GM21825 (cell line): ENCODE measurements around the gene EYS.
"Not testable (repeated sequence)": the region's sequence is repeated elsewhere in the genome, so short reads cannot be mapped to it uniquely, and the experiment has no call there.

Experiments used
- ATAC-seq: cut with Tn5 transposase; IDR thresholded peaks from one replicate; pipeline ENCODE4 v1.9.1; 2021; ENCODE audit warnings: mild to moderate bottlenecking, moderate library complexity; ENCODE audit not compliant: unreplicated experiment

The EYS gene

DNA sequence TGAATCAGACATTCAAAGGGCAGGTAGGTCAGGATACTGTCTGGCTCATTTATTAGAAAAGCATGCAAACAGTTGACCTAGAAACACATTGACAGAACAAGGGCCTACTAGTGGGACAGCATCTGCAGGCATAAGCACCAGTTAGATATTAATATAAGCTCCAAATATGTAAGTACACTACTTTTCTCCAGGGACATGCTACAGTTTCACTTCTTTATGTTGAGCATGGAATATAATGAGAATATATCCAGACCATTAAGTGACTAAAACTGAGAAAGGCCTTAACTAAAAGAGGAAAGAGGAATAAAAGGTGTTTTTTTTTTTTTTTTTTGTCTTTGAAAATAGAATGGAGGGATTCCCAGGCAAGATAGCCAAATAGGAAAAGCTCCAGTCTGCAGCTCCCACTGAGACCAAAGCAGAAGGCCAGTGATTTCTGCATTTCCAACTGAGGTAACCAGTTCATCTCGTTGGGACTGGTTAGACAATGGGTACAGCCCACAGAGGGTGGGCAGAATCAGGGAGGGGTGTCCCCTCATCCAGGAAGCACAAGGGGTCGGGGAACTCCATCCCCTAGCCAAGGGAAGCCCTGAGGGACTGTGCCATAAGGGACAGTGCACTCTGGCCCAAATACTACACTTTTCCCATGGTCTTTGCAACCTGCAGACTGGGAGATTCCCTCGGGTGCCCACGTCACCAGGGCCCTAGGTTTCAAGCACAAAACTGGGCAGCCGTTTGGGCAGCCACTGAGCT, 1819.8 kb downstream of the EYS start:
- ATAC-seq, result peak; percentile 57

DNA sequence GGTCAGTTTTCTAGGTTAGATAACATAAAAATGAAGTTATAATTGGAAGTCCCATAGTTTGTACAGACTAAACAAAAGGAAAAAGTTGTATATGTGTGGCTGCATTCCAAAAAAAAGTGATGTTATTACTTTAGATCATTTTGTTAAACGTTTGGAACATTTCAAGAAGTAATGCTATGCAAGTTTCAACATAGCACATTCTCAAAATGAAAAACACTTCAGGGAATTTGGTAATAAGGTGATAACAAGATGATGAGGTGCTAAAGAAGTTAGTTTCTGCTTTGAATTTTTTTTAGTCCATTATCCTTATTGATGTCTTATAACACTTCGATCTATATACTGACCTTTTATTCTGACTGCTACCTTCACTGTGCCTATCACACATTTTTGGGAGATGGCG, 1820.7 kb downstream of the EYS start:
- ATAC-seq, result no peak

DNA sequence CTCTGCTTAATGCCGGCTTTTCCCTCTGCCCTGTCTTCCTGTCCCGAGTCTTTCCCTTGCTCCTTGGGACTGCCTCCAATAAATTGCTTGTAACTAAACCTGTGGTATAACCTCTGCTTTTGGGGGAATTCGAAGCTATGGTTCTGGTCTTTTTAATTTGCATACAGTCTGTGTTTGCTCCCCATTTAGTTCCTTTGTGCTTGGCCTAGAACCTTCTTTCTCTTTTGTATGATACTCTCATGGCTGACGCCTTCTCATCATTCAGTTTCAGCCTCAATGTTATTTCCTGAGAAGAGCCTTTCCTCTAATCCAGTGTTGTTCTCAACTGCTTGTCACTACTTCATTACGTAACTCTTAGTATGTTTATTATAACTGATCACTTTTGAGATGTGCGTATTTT, 1823.4 kb downstream of the EYS start:
- peak; percentile 61 for ATAC-seq

DNA sequence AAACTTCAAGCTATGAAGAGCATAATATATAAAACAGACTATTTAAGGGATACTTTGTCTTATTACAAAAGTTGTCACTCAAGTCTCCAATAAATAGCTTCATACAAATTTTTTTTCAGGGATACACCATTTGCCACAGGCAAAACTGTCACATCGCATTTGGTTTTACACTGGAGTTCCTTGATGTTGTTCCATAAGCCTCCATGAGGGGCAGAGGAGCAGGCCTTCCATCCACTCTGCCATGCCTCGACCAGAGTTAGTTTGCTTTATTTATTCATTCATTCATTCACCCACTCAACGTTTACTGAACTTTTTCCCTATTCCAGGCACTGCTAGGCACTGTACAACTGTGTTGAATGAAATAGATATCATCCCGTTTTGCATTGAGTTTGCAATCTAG, 1824.8 kb downstream of the EYS start:
- ATAC-seq, result no peak

DNA sequence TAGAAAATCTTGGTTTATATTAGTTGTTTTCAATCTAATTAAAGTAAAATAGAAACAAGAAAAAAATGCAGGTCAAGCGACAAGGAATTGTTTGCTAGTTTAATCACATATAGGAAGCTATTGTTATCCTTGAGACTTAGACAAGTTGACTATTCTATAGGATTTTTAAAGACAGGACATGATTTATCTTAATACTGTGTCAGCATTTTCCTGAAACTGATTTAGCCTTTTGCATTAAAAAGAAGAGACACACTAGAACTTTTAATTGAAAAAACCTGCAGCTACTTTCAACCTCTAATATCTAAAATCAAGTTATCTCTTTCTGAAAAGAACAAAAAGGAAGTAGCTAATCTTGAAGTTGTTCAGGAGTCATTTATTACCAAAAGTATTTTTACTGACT, 1825.2 kb downstream of the EYS start:
- no peak for ATAC-seq

DNA sequence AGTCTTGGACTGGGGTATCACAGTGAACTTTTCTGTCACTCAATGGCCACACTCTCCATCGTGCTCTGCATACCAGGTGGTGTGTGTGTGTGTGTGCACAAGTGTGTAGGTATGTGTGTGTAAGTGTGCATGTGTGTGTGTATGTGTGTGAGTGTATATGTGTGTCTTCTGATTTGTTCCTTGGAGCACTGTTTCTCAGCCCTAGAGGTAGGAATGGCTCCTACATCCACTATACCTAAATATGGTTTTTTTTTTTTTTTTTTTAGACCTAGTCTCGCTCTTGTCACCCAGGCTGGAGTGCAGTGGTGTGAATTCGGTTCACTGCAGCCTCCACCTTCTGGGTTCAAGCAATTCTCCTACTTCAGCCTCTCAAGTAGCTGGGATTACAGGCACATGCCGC, 1834.8 kb downstream of the EYS start:
- no peak for ATAC-seq

DNA sequence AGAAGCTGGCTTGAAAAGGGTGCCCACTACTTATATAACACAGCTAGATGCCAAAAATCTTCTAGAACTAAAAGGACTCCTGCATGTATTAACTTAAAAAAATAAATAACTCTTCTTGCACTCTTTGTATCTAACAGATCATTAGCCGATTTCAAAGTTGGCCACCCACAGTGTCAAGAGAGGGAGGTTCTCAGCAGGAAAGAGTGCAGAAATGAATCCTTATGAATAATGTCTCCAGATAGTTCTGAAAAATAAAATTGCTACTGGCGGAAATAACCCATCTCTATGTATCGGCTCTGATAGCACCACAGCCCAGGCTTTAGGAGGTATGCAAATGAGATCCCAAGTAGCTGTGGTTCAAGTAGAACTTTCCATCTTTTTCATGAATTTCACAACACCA, 1838.7 kb downstream of the EYS start:
- no peak for ATAC-seq

DNA sequence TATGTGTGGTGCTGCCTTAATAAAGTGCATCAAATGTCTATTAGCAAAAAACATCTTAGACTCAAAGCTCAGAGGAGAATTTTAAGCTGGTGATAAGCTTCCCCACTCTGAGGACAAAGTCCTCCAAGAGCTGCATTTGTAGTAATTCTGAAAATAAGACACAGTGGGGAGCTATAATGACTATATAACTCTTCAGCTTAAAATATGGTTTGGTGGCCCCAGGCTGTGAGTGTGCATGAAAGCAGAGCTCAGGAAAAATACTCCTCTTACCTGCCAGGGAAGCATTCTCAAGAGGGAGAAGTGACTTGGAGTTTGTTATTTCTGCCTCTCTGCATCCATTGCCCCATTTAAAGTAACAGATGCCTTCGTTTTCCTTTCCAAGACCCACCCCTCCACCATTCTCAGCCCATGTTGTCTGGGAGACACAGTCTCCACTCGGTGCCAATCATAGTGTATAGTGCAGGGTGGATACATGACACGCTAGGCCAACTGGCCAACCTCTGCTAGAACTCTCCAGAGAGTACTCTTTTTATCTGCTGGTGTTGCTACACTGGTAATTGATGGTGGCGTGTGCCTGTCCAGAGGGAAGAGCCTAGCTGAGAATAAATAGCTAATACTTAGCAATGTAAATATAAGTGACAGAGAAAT, 1842.2 kb downstream of the EYS start:
- no peak for ATAC-seq

DNA sequence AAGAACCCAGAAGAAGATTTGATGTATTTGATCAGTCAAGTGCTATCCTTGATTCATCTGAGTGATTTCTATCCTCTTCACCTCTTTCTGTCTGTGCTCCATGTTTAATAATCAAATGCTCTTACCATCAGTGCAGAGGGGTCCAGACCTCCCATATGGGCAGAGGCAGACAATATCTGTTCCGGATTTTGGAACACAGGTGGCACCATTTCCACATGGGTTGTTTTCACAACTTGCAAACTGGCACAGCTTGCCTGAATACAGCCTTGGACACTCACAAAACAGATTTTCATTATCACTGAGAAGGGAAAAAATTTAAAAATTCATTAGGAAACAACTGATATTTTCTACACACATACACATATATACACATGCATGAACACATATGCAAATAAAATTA, 1843.0 kb downstream of the EYS start:
- no peak for ATAC-seq

DNA sequence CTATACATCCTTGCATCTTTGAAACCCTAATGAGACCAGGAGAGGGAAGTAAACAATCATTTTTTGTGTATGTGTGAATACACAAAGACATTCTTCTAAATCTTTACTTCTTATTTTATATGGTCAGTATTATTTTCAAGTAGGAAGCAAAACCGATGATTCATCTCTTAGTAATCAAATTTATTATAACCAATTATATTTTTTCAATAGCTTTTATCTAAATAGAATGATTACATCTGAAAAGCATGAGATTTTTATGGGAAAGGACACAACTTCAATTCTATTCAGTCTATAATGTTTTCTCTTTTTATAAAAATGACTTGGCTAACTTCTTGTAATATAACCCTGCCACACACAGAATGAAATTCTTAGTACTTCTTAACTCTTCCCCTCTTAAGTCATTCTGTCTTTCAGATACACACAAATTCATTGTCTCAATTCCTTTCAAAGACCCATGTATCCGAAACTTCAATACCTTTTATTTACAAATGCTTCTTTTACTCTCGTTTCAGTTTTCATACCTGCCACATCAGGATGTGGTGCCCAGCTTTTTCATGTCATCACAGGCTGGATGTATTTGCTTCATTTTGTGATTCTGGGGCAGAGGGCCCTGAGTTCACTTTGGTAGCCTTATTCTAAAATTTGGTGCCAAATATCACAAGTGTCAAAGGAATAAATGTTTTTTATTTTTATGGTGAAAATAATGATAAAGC, 1844.4 kb downstream of the EYS start:
- no peak for ATAC-seq

DNA sequence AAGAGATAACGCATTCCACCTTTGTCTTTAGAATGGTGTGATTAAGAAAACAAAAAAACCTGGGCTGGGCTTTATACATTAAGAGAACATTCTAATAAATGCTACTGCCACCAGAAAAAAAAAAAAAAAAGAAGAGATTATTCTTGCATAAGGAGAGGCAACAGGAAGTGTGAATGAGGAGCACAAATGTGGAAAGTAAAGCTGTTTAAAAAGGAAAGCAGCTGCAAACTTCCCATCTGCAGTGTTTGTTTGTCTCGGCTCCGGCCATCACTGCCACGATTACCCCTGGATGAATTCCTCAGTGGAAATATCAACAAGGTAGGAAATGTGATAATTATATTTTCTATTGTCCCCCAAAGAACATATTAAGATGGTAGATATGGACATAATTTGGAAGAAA, 1847.5 kb downstream of the EYS start:
- ATAC-seq, result no peak

DNA sequence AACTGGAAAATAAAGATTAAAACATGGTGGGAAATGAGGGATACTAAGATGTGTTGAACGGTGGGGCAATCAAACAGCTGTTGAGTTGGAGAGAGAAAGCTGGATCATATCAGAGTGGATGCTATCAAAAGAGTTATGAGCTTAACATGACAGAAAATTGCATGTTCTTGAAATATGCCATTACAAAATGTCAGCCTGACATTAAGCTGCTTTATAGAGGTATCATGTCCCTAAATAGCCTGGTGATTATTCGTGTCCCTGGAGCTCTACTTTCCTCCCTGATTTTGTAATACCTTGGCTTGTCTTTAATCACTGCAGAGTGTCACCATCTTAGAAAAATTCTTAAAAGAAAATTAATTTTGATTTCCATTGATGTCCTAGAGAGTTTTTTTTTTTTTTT, 1848.3 kb downstream of the EYS start:
- no peak for ATAC-seq

DNA sequence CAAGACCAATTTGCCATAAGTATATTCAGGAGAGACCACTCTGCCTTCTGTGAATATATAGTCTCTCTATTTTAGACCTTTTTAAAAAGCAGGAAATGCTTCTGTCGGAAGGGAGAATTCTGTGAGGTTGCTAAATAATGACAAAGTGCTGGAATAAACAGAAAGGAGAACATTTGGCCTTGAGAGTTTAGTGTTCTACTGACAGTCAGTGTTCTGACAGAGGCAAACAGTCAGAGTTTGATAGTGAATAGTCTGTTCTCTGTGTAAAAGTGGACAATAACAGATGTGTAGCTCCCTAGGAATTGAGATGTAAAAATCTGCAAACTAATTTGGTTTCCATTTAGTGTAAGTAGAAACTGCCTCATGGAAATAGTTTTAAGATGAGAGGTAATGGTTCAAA, 1850.8 kb downstream of the EYS start:
- no peak for ATAC-seq

DNA sequence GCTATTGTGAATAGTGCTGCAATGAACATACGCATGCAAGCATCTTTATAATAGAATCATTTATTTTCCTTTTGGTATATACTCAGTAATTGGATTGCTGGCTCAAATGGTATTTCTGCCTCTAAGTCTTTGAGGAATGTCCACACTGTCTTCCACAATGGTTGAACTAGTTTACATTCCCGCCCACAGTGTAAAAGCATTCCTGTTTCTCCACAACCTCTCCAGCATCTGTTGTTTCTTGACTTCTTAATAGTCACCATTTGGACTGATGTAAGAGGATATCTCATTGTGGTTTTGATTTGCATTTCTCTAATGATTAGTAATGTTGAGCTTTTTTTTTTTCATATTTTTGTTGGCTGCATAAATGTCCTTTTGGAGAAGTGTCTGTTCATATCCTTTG, 1862.7 kb downstream of the EYS start:
- no peak for ATAC-seq

DNA sequence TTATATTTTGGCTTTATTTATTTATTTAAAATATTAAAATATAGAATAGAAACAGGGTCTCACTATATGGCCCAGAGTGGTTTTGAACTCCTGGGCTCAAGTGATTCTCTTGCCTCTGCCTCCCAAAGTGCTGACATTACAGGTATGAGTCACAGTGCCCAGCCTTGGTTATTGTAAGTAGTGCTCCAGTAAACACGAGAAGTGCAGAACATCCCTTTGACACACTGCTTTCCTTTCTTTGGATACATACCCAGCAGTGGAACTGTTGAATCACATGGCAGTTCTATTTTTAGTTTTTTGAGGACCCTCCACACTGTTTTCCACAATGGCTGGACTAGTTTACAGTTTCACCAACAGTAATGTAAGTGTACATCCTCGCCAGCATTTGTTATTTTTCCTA, 1867.5 kb downstream of the EYS start:
- ATAC-seq, result no peak

DNA sequence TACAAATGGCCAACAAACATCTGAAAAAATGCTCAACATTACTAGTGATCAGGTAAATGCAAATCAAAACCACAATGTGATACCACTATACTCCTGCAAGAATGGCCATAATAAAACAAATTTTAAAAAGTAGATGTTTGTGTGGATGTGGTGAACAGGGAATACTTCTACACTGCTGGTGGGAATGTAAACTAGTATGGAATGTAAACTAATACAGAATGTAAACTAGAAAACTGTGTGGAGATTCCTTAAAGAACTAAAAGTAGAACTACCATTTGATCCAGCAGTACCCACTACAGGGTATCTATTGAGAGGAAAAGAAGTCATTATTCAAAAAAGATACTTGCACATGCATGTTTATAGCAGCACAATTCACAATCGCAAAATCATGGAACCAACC, 1878.3 kb downstream of the EYS start:
- ATAC-seq, result not testable (repeated sequence)

DNA sequence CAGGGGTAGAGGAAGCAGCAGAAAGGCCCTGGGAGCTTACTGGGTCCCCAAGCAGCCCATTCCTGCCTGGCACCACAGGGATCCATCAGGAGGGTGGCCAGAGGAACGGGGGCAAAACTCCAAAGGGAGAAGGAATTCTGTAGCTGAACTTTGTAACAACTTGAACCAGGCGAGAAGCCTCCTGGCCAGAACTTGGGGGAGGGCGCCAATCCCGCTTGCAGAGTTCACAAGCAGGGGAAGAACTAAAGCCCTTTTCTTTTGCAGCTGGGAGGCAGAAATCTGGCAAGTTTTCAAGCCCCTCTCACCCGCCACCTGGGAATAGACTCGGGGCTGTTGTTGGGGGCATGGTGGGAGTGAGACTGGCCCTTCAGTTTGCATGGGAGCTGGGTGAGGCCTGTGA, 1882.3 kb downstream of the EYS start:
- no peak for ATAC-seq

DNA sequence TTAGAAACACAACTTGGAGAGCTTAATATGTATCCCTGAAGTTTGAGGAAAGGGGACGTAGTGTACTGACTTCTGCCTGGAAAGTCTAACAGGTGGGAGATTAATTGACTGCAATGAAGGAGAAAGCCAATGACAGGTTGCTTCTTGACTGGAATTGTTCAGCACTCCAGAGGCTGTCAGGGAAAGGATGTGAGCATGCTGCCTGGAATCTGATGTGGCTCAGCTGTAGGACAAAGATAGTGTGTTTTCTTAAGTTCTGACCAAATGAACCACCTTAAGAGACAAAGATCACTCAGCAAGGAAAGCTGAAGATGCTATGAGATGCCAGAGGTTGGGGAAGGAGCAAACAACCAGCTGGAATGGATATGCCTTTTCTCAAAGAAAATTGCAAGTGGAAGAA, 1885.6 kb downstream of the EYS start:
- no peak for ATAC-seq

DNA sequence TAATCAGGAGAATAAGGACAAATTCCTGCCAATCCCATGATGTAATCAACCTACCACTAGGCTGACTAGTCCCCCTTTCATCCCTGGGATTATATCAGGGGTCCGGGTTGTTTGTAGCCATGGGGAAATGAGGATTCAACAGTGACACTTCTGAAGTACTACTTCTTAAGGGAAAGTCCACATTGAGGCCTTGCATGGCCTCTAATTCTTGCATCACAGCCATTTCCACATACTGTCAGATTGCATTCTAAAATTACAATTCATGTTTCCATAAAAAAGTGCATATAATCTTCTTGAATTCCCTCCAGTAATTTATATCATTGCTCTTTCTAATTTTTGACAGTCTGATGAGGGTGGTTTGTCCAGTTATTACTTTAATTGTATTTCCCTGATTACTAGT, 1887.2 kb downstream of the EYS start:
- ATAC-seq, result no peak

DNA sequence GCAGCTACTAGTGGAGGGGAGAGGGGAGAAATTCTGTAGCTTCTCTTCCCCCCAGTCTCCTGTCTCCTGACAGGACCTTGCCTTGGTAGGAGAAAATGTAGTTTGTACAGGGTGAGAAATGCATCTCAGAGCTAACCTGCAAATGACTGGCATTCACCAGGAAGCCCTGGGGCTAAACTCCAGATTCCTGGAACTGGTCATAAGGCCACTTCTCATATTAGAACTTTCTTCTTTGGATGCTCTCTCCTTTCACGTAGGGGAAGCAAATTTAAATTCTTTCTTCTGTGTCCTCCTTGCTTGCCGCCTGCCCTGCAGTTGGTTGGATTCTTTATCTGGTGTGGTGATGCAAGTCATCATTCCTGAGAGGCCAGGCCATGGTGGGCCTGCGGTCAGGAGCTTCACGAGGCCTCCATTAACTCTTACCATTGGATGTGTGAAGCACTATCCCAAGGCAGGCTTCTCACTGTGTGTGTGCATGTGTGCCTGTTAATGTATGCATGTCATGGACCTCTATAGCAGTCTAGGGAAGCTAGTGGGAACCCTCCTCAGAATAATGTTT, 1889.5 kb downstream of the EYS start:
- ATAC-seq, result no peak

DNA sequence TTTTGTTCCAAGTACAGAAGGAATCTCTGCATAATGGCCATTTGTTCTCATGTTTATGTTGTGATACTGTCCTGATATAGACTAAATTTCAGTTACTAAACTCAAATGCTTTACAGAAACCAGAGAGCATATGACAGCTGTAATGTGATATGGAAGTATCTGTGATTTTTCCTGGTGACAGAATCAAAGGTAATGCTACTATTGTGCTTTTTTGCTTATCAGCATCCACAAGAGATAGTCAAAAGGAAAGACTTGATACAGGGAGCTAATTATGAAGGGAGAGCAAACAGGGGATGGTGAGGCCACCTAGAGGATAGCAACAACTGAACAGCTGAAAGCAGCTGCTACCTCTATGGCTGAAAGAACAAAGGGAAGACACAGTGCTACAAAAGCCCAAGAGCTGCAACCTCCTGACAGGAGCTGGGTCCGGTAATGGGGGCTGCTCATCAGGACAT, 1890.0 kb downstream of the EYS start:
- no peak for ATAC-seq
